HG03520 (cell line): ENCODE results near the gene ZNF609.
"Not testable (repeated sequence)": the region's sequence is repeated elsewhere in the genome, so short reads cannot be mapped to it uniquely, and the experiment has no call there.

Experiments
- ATAC-seq: cut with Tn5 transposase; IDR thresholded peaks from one replicate; pipeline ENCODE4 v1.9.1; 2021; ENCODE audit warnings: mild to moderate bottlenecking, moderate library complexity; ENCODE audit not compliant: unreplicated experiment

The ZNF609 gene

GRCh38 chr15:64617727-64618126 is 157.3 kb downstream of the ZNF609 start:
- ATAC-seq, result no peak

- ATAC-seq, result no peak
Observed at GRCh38 chr15:64618138-64618537, 157.8 kb downstream of the ZNF609 start.

- ATAC-seq, result no peak
Observed at GRCh38 chr15:64618540-64618939, 158.2 kb downstream of the ZNF609 start.

- ATAC-seq, result no peak
Observed at GRCh38 chr15:64619880-64620839, 159.8 kb downstream of the ZNF609 start.

GRCh38 chr15:64621056-64621455 is 160.7 kb downstream of the ZNF609 start:
- no peak for ATAC-seq

GRCh38 chr15:64622410-64623260 is 162.3 kb downstream of the ZNF609 start:
- peak; percentile 53 for ATAC-seq

- ATAC-seq, result no peak
Observed at GRCh38 chr15:64623347-64623996, 163.1 kb downstream of the ZNF609 start.

- ATAC-seq, result no peak
Observed at GRCh38 chr15:64624242-64624641, 163.9 kb downstream of the ZNF609 start.

- ATAC-seq, result no peak
Observed at GRCh38 chr15:64629063-64629462, 168.7 kb downstream of the ZNF609 start.

- no peak for ATAC-seq
Observed at GRCh38 chr15:64630396-64631107, 170.2 kb downstream of the ZNF609 start.

GRCh38 chr15:64632639-64633038 is 172.3 kb downstream of the ZNF609 start:
- not testable (repeated sequence) for ATAC-seq

- ATAC-seq, result no peak
Observed at GRCh38 chr15:64633332-64633731, 173.0 kb downstream of the ZNF609 start.

GRCh38 chr15:64634027-64634426 is 173.6 kb downstream of the ZNF609 start:
- ATAC-seq, result peak; percentile 78

GRCh38 chr15:64634576-64635498 is 174.5 kb downstream of the ZNF609 start:
- ATAC-seq, result peak; percentile 50

GRCh38 chr15:64635499-64636495 is 175.4 kb downstream of the ZNF609 start:
- ATAC-seq, result no peak

- no peak for ATAC-seq
Observed at GRCh38 chr15:64636556-64636955, 176.2 kb downstream of the ZNF609 start.

GRCh38 chr15:64637412-64637811 is 177.0 kb downstream of the ZNF609 start:
- ATAC-seq, result no peak

- ATAC-seq, result not testable (repeated sequence)
Observed at GRCh38 chr15:64639744-64640143, 179.4 kb downstream of the ZNF609 start.
